ENCODE measurements around the gene FAM8A1.

The FAM8A1 gene

DNA sequence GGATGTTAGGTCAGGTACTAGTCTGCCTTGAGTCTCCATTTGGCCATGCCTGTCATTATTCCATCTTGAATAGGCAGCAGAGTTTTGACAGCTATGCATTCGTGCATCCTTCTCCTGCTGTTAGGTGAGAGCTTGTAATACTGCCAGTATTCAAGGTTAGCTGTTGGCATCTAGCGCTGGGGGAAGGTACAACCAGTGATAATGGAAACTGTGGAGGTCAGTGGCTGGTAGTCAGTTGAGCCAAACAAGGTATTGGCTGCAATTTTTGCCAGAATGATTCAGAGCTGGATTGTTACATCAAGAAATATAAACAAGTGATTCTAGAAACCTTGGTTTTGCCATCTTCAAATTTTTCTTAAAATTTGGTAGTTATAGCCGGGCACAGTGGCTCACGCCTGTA is 6.5 kb downstream of the FAM8A1 start:
- DNase-seq: no peak

DNA sequence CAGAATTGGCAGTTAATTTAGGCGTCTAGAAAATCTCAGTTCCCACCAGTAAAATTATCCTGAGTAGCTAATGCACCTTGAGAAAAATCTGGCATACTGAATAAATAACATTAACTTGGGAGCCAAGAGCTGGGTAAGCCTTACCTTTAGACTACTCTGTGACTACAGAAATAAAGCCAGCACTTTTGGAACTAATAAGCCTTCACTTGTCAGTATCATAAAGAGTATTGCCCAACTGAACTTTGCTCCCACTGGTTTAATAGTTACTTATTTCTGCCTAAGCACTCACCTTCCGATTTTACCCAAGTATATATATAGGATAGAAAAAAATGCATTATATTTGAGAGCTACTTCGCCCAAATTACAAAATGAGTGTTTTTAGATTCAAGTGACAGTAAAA is 10.7 kb downstream of the FAM8A1 start:
- DNase-seq: no peak

DNA sequence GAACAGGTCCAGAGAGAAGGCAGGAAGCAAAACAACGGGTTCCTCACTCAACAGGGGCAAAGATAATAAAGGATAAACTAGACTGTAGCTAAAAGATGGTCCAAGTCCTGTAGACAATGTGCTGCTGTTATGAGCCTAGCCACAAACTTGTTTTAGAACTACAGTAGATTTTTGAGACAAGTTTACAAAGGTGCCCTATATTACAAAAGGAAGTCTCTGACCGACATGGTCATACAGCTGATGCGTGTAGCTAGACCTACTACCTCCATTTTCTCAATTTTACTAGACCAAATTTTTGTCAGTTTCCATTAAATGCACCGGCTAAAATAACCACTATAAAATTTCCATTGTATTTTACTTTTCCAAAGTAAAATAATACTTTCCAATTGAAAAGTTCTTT is 11.9 kb downstream of the FAM8A1 start:
- DNase-seq: no peak

DNA sequence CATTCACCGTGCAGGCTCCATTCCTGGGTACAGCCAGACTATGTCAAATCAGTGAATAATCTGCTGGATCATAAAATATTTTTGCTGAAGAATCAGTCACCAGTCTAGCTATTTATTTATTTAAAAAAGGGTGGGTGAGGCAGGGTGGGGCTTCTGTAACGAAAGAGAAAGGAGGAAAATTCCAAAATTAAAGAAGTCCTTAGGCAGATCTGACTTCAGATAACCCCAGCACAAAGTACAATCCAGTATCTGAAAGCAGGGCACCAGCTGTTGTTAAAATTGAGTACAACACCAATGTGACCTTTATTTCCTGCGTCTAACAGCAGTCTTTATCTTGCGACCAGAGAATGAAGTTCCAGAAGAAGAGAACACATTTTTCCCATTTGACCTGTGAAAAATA is 15.7 kb downstream of the FAM8A1 start:
- no peak for DNase-seq

DNA sequence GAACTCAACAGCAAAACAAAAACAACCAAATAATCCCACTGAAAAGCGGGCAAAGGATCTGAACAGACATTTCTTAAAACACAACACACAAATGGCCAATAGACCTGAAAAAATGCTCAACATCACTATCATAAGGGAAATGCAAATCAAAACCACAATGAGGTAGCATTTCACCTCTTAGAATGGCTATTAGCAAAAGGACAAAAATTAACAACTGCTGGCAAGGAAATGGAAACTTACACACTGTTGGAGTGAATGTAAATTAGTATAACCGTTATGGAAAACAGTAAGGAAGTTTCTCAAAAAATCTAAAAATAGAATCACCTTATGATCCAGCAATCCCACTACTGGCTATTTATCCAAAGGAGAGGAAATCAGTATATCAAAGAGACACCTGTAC is 20.9 kb downstream of the FAM8A1 start:
- no peak for DNase-seq

DNA sequence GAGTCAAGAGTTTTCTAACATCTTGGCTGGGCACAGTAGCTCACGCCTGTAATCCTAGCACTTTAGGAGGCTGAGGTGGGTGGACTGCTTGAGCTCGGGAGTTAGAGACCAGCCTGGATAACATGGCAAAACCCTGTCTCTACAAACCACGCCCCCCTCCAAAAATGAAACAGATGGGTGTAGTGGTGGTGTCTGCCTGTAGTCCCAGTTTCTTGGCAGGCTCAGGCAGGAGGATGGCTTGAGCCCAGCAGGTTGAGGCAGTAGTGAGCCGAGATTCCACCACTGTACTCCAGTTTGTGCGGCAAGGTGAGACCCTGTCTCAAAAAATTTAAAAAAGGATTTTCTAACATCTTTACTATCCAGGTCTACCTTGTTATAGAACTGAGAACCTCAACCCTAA is 22.0 kb downstream of the FAM8A1 start:
- peak; percentile 54 for DNase-seq

DNA sequence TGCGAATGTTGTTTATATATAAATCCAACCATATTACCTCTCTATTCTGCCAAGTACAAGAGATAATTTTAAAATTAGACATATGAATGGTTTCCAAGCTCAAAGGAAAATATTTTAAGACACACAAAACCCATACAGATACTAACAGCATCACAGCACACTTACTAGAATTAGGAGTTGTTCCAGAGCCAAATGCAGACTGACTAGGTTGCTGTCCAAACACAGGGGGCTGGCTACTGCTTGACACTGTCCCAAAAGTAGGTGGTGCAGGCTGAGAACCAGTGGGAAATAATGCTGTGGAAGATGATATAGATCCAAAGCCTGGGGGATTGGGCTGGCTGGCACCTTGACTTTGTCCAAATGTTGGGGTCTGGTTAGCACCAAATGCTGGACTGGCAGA is 24.3 kb downstream of the FAM8A1 start:
- DNase-seq: no peak

DNA sequence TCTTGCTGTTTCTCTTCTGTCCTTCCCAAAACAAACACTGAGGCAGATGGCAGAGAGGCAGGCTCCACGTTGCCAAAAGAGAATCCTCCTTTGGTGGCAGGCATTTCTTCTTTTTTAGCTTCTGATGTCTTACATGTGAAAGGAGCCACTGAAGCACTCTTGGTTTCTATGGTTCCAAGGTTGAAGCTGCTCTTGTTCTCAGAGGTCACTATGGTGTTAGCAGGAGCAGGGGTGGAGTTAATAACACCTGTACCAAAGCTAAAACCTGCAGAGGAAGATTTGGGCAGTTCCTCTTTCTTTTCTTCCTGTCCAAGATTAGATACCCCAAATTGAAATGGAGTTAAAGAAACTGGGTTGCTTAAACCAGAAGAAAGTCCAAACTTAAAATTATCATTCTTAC is 28.8 kb downstream of the FAM8A1 start:
- no peak for DNase-seq

DNA sequence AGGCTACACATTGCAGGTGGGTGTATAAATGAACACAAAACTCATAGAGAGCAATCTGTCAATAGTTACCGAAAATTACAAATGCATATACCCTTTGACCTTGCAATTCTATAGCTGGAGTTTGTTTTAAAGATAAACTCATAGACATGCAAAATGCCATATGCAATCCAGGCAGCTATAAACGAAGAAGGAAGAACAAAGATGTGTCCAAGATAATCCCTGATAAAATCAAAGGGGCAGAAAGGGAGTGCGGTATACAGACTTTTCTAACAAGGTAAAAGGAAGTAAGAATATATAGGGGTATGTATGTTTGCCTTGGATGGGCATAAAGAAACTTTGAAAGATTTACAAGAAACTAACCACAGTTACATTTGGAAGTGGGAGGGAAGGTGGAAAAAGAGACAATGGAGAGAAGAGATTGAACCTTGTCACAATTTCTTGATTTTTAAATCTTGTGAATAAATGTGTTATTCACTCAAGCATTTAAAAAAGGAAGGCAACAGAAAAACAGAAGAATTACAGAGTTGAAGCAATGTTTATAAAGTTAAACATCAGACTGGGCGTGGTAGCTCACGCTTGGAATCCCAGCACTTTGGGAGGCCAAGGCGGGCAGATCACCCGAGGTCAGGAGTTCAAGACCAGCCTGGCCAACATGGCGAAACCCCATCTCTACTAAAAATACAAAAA is 29.9 kb downstream of the FAM8A1 start:
- DNase-seq: no peak

DNA sequence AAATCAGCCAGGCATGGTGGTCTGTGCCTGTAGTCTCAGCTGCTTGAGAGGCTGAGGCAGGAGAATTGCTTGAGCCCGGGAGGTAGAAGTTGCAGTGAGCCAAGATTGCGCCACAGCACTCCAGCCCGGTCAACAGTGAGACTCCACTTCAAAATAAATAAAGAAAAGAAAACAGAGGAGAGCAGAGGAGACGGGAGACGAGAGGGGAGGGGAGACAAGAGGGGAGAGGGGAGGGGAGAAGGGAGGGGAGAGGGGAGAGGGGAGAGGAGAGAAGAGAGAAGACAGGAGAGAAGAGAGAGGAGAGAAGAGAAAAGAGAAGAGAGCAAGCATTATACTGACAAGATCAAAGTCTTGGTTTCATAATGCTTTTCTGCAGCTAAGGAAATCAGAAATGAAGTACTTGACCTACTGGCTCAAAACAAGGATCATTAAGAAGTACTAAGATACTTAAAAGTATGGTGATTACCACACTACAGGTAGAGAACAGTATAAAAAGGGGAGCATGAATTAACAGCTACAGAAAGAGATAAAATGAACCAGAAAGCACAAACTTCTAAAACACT is 30.5 kb downstream of the FAM8A1 start:
- DNase-seq: no peak

DNA sequence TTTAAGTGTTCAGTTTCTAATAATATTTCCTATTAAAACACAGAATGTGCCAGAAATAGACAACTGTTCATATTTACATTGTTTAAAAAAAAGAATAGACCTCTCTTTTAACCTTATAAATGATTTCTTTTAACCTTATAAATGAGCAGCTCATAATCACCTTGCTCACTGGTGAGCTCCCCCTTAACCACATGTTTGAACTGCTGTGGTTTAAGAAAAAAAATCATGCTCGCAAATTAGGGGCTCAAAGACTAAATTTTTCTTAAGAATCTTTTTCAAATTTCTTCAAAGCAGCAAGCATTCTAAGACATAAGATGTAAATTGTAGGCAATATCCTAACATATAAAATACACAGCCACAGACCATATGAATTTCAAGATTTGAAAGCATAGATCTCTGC is 32.8 kb downstream of the FAM8A1 start:
- DNase-seq: no peak

DNA sequence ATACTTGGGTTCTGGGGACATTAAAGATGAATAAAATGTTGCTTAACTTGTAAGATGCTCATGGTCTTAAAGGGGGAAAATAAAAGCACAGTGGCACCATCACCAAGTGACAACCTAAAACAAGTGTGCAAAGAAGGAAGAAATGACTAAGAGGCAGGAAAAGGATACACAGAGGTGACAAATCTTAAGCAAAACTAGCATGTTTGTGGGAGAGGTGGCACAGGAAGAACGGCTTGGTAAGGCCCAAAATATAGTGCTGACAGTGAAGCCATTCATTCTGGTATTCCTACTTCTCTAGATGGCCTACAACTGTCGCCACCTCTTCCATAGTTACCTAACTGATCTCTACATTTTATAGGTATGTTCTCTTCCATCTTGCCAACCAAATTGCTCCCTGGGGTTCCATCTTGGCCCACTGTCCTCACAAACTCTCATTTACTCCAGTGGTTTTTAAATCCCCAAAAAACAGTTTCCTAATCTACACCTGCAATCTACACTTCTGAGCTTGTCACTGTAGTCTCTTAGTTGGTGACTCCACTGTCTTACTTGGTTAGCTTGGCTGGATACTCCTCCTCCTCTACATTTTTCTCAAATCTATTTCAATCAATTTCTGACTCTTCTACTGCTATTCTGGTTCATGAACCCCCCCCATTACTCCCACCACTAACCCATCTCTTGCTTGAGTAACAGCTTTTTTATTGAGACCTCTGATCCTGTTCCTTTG is 33.5 kb downstream of the FAM8A1 start:
- DNase-seq: no peak

DNA sequence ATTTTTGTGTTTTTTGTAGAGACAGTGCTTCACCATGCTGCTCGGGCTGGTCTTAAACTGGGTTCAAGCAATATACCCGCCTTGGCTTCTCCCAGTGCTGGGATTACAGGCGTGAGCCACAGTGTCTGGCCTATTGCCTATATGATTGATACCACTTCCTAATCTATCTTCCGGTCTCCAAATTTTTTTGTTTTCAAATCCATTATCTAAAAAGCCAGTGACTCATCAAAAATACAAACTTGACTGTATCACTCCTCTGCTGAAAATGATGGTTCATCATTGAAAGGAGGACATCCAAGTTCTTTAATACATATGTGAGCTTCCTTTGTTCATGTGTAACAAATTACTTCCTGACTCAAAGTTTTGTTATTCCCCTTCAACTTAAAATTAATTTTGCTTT is 35.5 kb downstream of the FAM8A1 start:
- DNase-seq: no peak

DNA sequence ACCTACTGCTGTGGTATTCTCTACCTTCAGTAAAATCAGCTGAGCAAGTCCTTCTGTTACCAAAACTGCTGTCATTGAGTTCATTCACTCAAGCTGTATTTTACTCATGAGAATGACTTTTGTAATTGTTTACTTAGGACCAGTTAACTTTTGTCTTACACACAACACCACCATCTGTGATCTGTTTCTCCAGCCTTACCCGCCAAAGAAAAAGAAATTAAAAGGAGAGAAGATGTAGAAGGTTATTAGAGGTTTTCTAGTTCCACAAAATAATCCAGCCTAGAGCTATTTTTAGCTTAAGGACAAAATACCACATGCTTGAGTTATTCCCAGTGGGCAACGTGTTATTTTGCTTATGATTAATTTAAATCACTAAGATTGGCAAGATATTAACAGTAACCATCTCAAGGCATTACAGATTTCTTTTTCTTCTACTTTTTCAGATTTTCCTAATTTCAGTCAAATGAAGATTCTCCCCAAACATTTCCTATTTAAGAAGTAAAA is 38.2 kb downstream of the FAM8A1 start:
- DNase-seq: no peak

DNA sequence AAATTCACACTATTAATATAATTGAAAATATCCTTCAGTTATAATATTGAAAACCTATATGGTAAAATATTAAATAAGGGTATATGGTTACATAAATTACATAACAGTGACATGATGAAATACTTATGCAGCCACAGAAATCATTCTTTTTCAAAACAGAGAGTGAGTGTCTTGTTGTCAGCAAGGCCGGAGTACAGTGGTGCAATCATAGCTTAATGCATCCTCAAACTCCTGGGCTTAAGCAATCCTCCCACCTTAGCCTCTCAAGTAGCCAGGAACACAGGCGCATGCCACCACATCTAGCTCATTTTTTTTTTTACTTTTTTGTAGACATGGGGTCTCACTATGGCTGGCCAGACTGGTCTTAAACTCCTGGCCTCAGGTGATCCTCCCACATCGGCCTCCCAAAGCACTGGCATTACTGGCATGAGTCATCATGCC is 40.4 kb downstream of the FAM8A1 start:
- no peak for DNase-seq

DNA sequence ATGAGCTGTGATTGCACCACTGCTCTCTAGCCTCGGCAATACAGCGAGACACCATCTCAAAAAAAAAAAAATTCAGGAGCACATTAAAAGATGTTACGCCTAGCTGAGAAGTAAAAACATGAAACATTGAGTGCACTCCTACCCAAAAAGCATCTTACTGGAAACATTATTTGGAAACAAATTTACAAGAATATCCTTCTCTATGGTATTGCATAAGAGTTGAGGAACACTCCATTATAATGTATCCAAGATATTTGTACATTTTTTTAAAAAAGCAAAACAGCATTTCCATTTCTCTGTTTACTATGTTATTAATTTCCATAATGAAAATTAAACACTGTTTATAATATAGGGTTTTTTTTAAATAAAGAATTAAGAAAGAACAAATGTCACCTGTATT is 48.6 kb downstream of the FAM8A1 start:
- no peak for DNase-seq

DNA sequence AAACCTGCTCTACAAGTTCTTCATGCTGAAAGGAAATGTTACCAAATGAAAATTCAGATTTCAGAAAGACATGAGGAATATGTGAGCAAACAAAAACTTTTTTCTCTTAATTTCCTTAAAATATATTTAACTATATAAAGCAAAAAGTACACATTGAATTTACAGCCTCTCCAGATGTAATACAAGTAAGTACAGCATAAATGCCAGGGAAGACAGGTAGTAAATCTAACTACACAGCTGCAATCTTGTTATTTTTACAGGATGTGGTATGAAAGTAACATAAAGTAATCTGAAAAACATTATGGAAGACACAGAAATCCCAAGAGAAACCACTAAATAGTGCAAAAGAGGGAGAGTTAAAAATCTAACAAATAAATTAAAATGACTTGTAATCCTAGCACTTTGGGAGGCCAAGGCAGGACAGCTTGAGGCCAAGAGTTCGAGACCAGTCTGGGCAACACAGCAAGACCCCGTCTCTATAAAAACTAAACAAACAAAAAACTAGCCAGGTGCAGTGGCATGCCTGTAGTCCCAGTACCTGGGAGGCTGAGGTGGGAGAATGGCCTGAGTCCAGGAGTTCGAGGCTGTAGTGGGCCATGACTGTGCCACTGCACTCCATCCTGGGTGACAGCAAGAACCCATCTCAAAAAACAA is 50.7 kb downstream of the FAM8A1 start:
- DNase-seq: no peak

DNA sequence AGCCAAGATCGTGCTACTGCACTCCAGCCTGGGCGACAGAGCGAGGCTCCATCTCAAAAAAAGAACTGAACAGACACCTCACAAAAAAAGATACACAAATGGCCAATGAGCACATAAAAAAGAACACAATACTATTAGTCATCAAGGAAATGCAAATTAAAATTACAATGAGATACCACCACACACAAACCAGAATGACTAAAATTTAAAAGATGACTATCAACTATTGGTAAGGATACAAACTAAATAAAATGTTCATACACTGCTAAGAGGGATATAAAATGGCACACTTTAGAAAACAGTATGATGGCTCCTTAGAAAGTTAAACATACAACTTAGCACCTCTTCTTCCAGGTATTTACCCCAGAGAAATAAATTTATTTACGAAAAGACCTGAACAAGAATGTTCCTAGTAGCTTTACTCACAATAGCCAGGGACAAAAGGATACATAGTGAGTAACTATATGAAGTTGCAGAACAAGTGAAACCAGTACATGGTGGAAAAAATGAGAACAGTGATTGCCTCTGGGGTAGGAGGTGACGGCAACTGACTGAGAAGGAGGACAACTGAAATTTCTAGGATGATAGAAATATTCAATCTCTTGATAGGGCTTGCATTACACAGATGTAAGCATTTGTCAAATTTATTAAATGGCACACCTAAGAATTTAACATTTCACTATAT is 53.2 kb downstream of the FAM8A1 start:
- no peak for DNase-seq

DNA sequence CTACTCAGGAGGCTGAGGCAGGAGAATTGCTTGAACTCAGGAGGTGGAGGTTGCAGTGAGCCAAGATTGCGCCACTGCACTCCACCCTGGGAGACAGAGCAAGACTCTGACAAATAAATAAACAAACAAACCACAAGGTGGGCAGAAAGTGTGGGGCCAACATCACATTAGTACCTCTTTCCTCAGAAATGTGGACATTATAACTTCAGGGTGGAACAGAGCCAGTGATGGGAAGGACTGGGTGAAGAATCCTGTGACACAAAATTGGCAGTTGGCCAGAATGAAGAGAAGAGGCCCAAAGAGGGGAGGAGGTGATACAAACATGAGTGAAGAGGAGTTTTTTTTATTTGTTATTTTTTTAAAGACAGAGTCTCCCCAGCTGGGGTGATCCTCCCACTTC is 56.0 kb downstream of the FAM8A1 start:
- DNase-seq: no peak

DNA sequence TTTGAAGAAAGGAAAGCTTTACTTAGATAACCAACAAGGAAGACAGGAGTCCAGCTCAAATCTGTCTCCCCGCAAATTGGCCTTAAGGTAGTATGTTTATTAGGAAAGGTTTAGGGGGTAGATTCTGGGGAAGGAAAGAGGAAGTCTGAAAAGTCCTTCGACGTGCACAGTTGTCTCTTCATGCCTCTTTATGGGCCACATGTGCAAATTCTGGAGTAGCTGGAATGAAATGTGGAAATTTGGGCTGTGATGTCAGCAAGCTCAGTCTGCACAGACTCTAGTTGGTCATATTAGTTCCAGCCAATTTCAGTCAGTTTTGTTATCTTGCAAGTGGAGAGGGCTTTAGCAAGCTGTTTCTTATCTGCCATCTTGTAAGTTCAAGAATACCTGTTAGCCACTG is 56.5 kb downstream of the FAM8A1 start:
- no peak for DNase-seq

Data from NCI-H1694 (cell line).